Neural progenitor cell (in vitro differentiated cells): Measurements from ENCODE around the gene MRPL18. TPM values are rescaled to one million over a fixed set of nuclear protein-coding genes. Genes with fewer than 3 reads are reported as not detected.

Experiments used
- DNase-seq: peaks from one replicate; pipeline ENCODE4 v3.0.0-alpha.2; 2016; ENCODE audit warnings: low spot score
- H2AFZ ChIP-seq: fragments of 200-600 bp; sonication (generic); replicated peaks from 2 replicates; pipeline ENCODE4 v1.6.1; 2016; ENCODE audit warnings: antibody characterized with exemption
- H3F3A ChIP-seq: fragments of 200-600 bp; sonication (generic); 2 replicates; pipeline ENCODE4 v1.6.1; 2016; ENCODE audit warnings: antibody characterized with exemption, low read depth
- H3K27ac ChIP-seq: fragments of 200-600 bp; sonication (generic); 2 replicates; pipeline ENCODE4 v1.5.1; 2016; ENCODE audit warnings: mild to moderate bottlenecking
- H3K27me3 ChIP-seq: fragments of 200-600 bp; sonication (generic); 2 replicates; pipeline ENCODE4 v1.6.1; 2016; ENCODE audit warnings: mild to moderate bottlenecking, moderate library complexity
- H3K36me3 ChIP-seq: fragments of 200-600 bp; sonication (generic); 2 replicates; pipeline ENCODE4 v1.5.1; 2016
- H3K4me1 ChIP-seq: fragments of 200-600 bp; sonication (generic); 2 replicates; pipeline ENCODE4 v1.6.1; 2016; ENCODE audit warnings: mixed run types
- H3K4me2 ChIP-seq: fragments of 200-600 bp; sonication (generic); 2 replicates; pipeline ENCODE4 v1.6.1; 2016
- H3K4me3 ChIP-seq: fragments of 200-600 bp; sonication (generic); 2 replicates; pipeline ENCODE4 v1.5.1; 2016
- H3K79me2 ChIP-seq: fragments of 200-600 bp; sonication (generic); 2 replicates; pipeline ENCODE4 v1.6.1; 2016; ENCODE audit warnings: low read depth
- H3K9ac ChIP-seq: fragments of 200-600 bp; sonication (generic); 2 replicates; pipeline ENCODE4 v1.6.1; 2016
- H3K9me3 ChIP-seq: fragments of 200-600 bp; sonication (generic); 2 replicates; pipeline ENCODE4 v1.5.1; 2016; ENCODE audit warnings: low read depth
- H4K20me1 ChIP-seq: fragments of 200-600 bp; sonication (generic); 2 replicates; pipeline ENCODE4 v1.6.1; 2016; ENCODE audit warnings: low read depth
- H3K27ac Mint-ChIP-seq: 3 replicates; pipeline ENCODE4 v1.8.0; 2021; ENCODE audit warnings: mixed read lengths
- H3K27me3 Mint-ChIP-seq: 2 replicates; pipeline ENCODE4 v1.8.0; 2022; ENCODE audit warnings: low read depth, mild to moderate bottlenecking, inconsistent platforms, moderate library complexity, mixed read lengths; ENCODE audit not compliant: insufficient read depth
- H3K36me3 Mint-ChIP-seq: 3 replicates; pipeline ENCODE4 v1.8.0; 2021; ENCODE audit warnings: mixed read lengths
- H3K4me1 Mint-ChIP-seq: 3 replicates; pipeline ENCODE4 v1.8.0; 2021; ENCODE audit warnings: mixed read lengths
- H3K4me3 Mint-ChIP-seq: 3 replicates; pipeline ENCODE4 v1.8.0; 2021; ENCODE audit warnings: mild to moderate bottlenecking, moderate library complexity, mixed read lengths
- H3K9me3 Mint-ChIP-seq: 3 replicates; pipeline ENCODE4 v1.8.0; 2020; ENCODE audit warnings: mixed read lengths
- CTCF ChIP-seq: fragments of 200-600 bp; sonication (generic); IDR thresholded peaks from 2 replicates; pipeline ENCODE4 v1.5.1; 2017; ENCODE audit warnings: antibody characterized with exemption, mild to moderate bottlenecking
- EZH2 ChIP-seq: fragments of 200-600 bp; sonication (generic); IDR thresholded peaks from 2 replicates; pipeline ENCODE4 v1.6.1; 2017; ENCODE audit warnings: antibody characterized with exemption, mild to moderate bottlenecking, moderate library complexity
- EZH2phosphoT487 ChIP-seq: fragments of 200-600 bp; sonication (generic); IDR thresholded peaks from 2 replicates; pipeline ENCODE4 v1.6.1; 2017; ENCODE audit warnings: antibody characterized with exemption
- total RNA-seq: library from RNA; depleted of rRNA; stranded (reverse); fragments of >200 nt; gene quantifications from 2 replicates; pipeline ENCODE4 v1.2.3, GENCODE V29; 2015; ENCODE audit warnings: low replicate concordance

Gene MRPL18
- total RNA-seq, 1 donor from 2014 or later: 69.1 TPM

GRCh38 chr6:159833556-159833955 lies 43.3 kb downstream of the MRPL18 start:
- Mint-ChIP-seq H3K27ac (no peak overlapping the region), H3K4me3 (no peak overlapping the region), H3K9me3 (no peaks in the 10 kb centered on the region), H3K4me1 (peaks cover 10% of the 10 kb centered on the region), H3K27me3 (peaks cover 8% of the 10 kb centered on the region), H3K36me3 (no peaks in the 10 kb centered on the region)
- DNase-seq: no peak
- Histone ChIP-seq H3K4me2 (no peak overlapping the region), H3K27me3 (no peaks in the 10 kb centered on the region), H3K9ac (no peak overlapping the region), H3K27ac (no peak overlapping the region), H3K79me2 (no peaks in the 10 kb centered on the region), H3K4me3 (no peak overlapping the region), H3K9me3 (no peaks in the 10 kb centered on the region), H3K4me1 (no peaks in the 10 kb centered on the region), H4K20me1 (no peaks in the 10 kb centered on the region), H2AFZ (no peak overlapping the region), H3F3A (no peaks in the 10 kb centered on the region), H3K36me3 (no peaks in the 10 kb centered on the region)
- TF ChIP-seq CTCF (no peak), EZH2phosphoT487 (no peak), EZH2 (no peak)

GRCh38 chr6:159833997-159834603 lies 43.8 kb downstream of the MRPL18 start:
- Histone ChIP-seq H3K4me1 (no peaks in the 10 kb centered on the region), H3K9ac (no peak overlapping the region), H3K4me3 (no peak overlapping the region), H2AFZ (no peak overlapping the region), H3K27me3 (no peaks in the 10 kb centered on the region), H3K36me3 (no peaks in the 10 kb centered on the region), H3K9me3 (no peaks in the 10 kb centered on the region), H4K20me1 (no peaks in the 10 kb centered on the region), H3F3A (no peaks in the 10 kb centered on the region), H3K27ac (no peak overlapping the region), H3K79me2 (no peaks in the 10 kb centered on the region), H3K4me2 (no peak overlapping the region)
- TF ChIP-seq EZH2phosphoT487 (no peak), EZH2 (no peak), CTCF (no peak)
- Mint-ChIP-seq H3K9me3 (no peaks in the 10 kb centered on the region), H3K27ac (no peak overlapping the region), H3K4me1 (peaks cover 10% of the 10 kb centered on the region), H3K27me3 (peaks cover 8% of the 10 kb centered on the region), H3K4me3 (no peak overlapping the region), H3K36me3 (no peaks in the 10 kb centered on the region)
- no peak for DNase-seq

- TF ChIP-seq EZH2 (no peak), CTCF (no peak), EZH2phosphoT487 (no peak)
- no peak overlapping the region for H3K27ac Mint-ChIP-seq
Measured at GRCh38 chr6:159836718-159837490, 46.6 kb downstream of the MRPL18 start.

More at GRCh38 chr6:159836718-159837490, 46.6 kb downstream of the MRPL18 start:
- no peak overlapping the region for H3K4me3 ChIP-seq
- Mint-ChIP-seq H3K4me3 (no peak overlapping the region), H3K9me3 (no peaks in the 10 kb centered on the region), H3K36me3 (no peaks in the 10 kb centered on the region), H3K27me3 (peaks cover 5% of the 10 kb centered on the region), H3K4me1 (no peaks in the 10 kb centered on the region)
- no peaks in the 10 kb centered on the region for H3K27me3 ChIP-seq
- H3K79me2 ChIP-seq: no peaks in the 10 kb centered on the region
- no peaks in the 10 kb centered on the region for H3K9me3 ChIP-seq
- no peaks in the 10 kb centered on the region for H3K36me3 ChIP-seq
- no peak overlapping the region for H3K4me2 ChIP-seq
- H3K9ac ChIP-seq: no peak overlapping the region
- no peak overlapping the region for H3K27ac ChIP-seq
- no peaks in the 10 kb centered on the region for H4K20me1 ChIP-seq
- DNase-seq: no peak
- H3K4me1 ChIP-seq: no peaks in the 10 kb centered on the region
- H2AFZ ChIP-seq: no peak overlapping the region
- no peaks in the 10 kb centered on the region for H3F3A ChIP-seq
